ENCODE data around the gene RFX2.

The RFX2 gene

DNA sequence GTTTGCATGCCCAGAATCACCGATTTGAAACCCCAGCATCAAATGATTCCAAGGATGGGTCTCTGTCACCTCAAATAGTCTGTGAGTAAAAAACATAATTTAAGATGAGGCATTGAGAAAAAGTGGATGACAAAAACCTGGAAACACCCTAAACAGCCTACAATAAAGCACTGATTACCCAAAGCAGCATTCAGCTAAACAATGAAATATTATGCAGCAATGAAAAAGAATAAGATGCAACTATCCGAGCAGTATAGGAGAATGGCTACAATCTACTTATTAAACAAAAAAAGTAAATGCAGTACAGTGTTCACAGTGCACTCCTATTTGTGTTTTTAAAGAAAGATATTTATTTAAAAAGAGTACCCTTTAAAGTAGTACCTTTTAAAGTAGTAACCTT is 7.7 kb upstream of the RFX2 start:
- Histone ChIP-seq H3K4me2 (ENCODE audit: low read depth, low read length, poor library complexity, severe bottlenecking) (no peak overlapping the region), H3K9me3 (ENCODE audit: insufficient read depth, low read length) (no peaks in the 10 kb centered on the region; the same call in 1 of the 2 replicates), H3F3A (ENCODE audit: insufficient read depth) (no peaks in the 10 kb centered on the region), H3K79me2 (ENCODE audit: insufficient read depth, low read length) (no peaks in the 10 kb centered on the region), H3K9me2 (replicated peaks; ENCODE audit: insufficient read depth, low read length) (no peaks in the 10 kb centered on the region), H2AFZ (ENCODE audit: low read depth, low read length, severe bottlenecking) (no peak overlapping the region), H4K20me1 (ENCODE audit: low read depth, low read length) (no peaks in the 10 kb centered on the region), H3K27ac (ENCODE audit: low read depth, low read length) (no peak overlapping the region), H3K36me3 (ENCODE audit: low read length) (no peaks in the 10 kb centered on the region), H3K9ac (ENCODE audit: low read length) (no peak overlapping the region), H3K27me3 (ENCODE audit: low read length) (no peaks in the 10 kb centered on the region), H3K4me3 (ENCODE audit: insufficient read depth, low read length, poor library complexity, severe bottlenecking) (no peak overlapping the region)
- TF ChIP-seq EZH2phosphoT487 (conservative IDR thresholded peaks at IDR 0.05; ENCODE audit: low read length): no peak

DNA sequence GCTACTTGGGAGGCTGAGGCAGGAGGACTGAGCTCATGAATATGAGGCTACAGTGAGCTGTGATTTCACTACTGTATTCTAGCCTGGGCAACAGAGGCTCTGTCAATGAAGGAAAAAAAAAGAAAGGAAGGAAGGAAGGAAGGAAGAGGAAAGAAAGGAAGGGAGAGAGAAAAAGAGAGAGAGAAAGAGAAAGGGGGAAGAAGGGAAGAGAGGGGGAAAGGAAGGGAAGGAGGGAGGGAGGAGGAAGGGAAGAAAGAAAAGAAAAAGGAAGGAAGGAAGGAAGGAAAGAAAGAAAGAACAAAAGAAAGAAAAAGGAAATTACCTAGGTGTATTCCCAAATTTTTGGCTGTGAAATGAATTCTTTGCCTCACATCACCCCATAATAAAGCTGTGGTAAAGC is 7.2 kb upstream of the RFX2 start:
- Histone ChIP-seq H3K27ac (ENCODE audit: low read depth, low read length) (no peak overlapping the region), H3K79me2 (ENCODE audit: insufficient read depth, low read length) (no peaks in the 10 kb centered on the region), H3K27me3 (ENCODE audit: low read length) (no peaks in the 10 kb centered on the region), H3K36me3 (ENCODE audit: low read length) (no peaks in the 10 kb centered on the region), H3K9me2 (replicated peaks; ENCODE audit: insufficient read depth, low read length) (no peaks in the 10 kb centered on the region), H3K9me3 (ENCODE audit: insufficient read depth, low read length) (no peaks in the 10 kb centered on the region; the same call in 1 of the 2 replicates), H3F3A (ENCODE audit: insufficient read depth) (no peaks in the 10 kb centered on the region), H4K20me1 (ENCODE audit: low read depth, low read length) (no peaks in the 10 kb centered on the region), H3K9ac (ENCODE audit: low read length) (no peak overlapping the region), H2AFZ (ENCODE audit: low read depth, low read length, severe bottlenecking) (no peak overlapping the region), H3K4me2 (ENCODE audit: low read depth, low read length, poor library complexity, severe bottlenecking) (no peak overlapping the region), H3K4me3 (ENCODE audit: insufficient read depth, low read length, poor library complexity, severe bottlenecking) (no peak overlapping the region)
- TF ChIP-seq EZH2phosphoT487 (conservative IDR thresholded peaks at IDR 0.05; ENCODE audit: low read length): no peak
- TF ChIP-seq, protein P1, sequence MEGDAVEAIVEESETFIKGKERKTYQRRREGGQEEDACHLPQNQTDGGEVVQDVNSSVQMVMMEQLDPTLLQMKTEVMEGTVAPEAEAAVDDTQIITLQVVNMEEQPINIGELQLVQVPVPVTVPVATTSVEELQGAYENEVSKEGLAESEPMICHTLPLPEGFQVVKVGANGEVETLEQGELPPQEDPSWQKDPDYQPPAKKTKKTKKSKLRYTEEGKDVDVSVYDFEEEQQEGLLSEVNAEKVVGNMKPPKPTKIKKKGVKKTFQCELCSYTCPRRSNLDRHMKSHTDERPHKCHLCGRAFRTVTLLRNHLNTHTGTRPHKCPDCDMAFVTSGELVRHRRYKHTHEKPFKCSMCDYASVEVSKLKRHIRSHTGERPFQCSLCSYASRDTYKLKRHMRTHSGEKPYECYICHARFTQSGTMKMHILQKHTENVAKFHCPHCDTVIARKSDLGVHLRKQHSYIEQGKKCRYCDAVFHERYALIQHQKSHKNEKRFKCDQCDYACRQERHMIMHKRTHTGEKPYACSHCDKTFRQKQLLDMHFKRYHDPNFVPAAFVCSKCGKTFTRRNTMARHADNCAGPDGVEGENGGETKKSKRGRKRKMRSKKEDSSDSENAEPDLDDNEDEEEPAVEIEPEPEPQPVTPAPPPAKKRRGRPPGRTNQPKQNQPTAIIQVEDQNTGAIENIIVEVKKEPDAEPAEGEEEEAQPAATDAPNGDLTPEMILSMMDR (IDR thresholded peaks at IDR 0.05; ENCODE audit: insufficient read depth, low read length, poor library complexity, severe bottlenecking): no peak

DNA sequence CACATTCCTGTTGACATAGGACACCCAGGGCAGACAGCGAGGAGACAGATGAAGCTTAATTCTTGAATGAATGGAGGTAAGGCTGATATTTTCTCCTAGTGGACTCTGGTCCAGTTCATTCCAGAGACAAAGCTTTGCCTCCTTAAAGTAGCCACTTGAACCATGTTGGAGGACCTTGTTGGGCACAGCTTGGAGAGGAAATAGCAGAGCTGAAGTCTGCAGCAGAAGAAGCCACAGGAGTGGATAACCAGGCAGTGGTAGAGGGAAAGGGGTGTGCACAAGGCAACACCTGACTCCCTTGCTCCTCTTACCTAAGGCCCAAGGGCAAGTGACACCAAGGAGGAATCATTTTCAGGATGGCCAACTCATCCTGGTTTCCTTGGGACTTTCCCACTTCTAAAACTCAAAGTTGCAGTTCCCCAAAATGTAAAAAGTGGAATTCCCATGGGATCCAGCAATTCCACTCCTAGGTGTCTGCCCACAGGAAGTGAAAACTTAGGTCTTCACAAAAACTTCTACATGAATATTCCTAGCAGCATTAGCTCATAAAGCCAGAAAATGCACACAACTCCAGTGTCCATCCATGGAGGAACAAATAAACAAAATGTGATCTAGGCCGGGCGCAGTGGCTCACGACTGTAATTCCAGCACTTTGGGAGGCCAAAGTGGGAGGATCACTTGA is 6.6 kb upstream of the RFX2 start:
- no peak overlapping the region for H3K4me3 ChIP-seq (ENCODE audit: insufficient read depth, low read length, poor library complexity, severe bottlenecking)
- no peak overlapping the region for H2AFZ ChIP-seq (ENCODE audit: low read depth, low read length, severe bottlenecking)
- no peaks in the 10 kb centered on the region for H4K20me1 ChIP-seq (ENCODE audit: low read depth, low read length)
- H3K9me3 ChIP-seq (ENCODE audit: insufficient read depth, low read length): no peaks in the 10 kb centered on the region; the same call in 1 of the 2 replicates
- H3K79me2 ChIP-seq (ENCODE audit: insufficient read depth, low read length): no peaks in the 10 kb centered on the region
- no peaks in the 10 kb centered on the region for H3K9me2 ChIP-seq (replicated peaks; ENCODE audit: insufficient read depth, low read length)
- H3K9ac ChIP-seq (ENCODE audit: low read length): no peak overlapping the region
- H3K27ac ChIP-seq (ENCODE audit: low read depth, low read length): no peak overlapping the region
- H3K27me3 ChIP-seq (ENCODE audit: low read length): no peaks in the 10 kb centered on the region
- no peaks in the 10 kb centered on the region for H3K36me3 ChIP-seq (ENCODE audit: low read length)
- peaks cover under 1% of the 10 kb centered on the region; the same call in 1 of the 2 replicates for H3F3A ChIP-seq (ENCODE audit: insufficient read depth)
- TF ChIP-seq EZH2phosphoT487 (conservative IDR thresholded peaks at IDR 0.05; ENCODE audit: low read length): no peak
- TF ChIP-seq, protein P1 (IDR thresholded peaks at IDR 0.05; ENCODE audit: insufficient read depth, low read length, poor library complexity, severe bottlenecking): no peak
- H3K4me2 ChIP-seq (ENCODE audit: low read depth, low read length, poor library complexity, severe bottlenecking): no peak overlapping the region

DNA sequence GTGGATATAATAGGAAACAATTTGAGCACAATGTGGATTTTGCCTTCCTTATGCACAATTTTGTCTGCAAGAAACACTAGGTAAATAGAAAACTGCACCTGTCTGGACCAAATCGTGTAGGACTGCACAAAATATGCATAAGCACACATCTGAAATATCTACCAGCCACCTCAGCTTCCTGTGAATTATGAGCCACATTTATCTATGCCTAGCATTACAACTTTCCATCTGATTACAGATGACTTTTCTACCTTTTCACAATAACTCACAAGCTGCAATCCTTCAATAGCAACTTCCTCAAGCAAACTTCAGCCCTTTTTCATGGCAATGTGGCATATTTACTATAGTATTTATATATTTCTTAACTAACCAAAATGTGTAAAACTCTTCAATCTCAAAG is 5.7 kb upstream of the RFX2 start:
- no peaks in the 10 kb centered on the region for H3K79me2 ChIP-seq (ENCODE audit: insufficient read depth, low read length)
- H2AFZ ChIP-seq (ENCODE audit: low read depth, low read length, severe bottlenecking): no peak overlapping the region
- H4K20me1 ChIP-seq (ENCODE audit: low read depth, low read length): no peaks in the 10 kb centered on the region
- no peak for TF ChIP-seq EZH2phosphoT487 (conservative IDR thresholded peaks at IDR 0.05; ENCODE audit: low read length)
- TF ChIP-seq, protein P1 (IDR thresholded peaks at IDR 0.05; ENCODE audit: insufficient read depth, low read length, poor library complexity, severe bottlenecking): no peak
- H3K9ac ChIP-seq (ENCODE audit: low read length): no peak overlapping the region
- no peak overlapping the region for H3K27ac ChIP-seq (ENCODE audit: low read depth, low read length)
- H3K36me3 ChIP-seq (ENCODE audit: low read length): no peaks in the 10 kb centered on the region
- H3F3A ChIP-seq (ENCODE audit: insufficient read depth): peaks cover 8% of the 10 kb centered on the region
- no peaks in the 10 kb centered on the region for H3K9me2 ChIP-seq (replicated peaks; ENCODE audit: insufficient read depth, low read length)
- no peak overlapping the region for H3K4me3 ChIP-seq (ENCODE audit: insufficient read depth, low read length, poor library complexity, severe bottlenecking)
- H3K9me3 ChIP-seq (ENCODE audit: insufficient read depth, low read length): no peaks in the 10 kb centered on the region; the same call in 1 of the 2 replicates
- no peaks in the 10 kb centered on the region for H3K27me3 ChIP-seq (ENCODE audit: low read length)
- H3K4me2 ChIP-seq (ENCODE audit: low read depth, low read length, poor library complexity, severe bottlenecking): no peak overlapping the region
